GM21528 (cell line): ENCODE measurements around the gene CCL28.
"Not testable (repeated sequence)": the region's sequence is repeated elsewhere in the genome, so short reads cannot be mapped to it uniquely, and the experiment has no call there.

Experiments used
- ATAC-seq: cut with Tn5 transposase; IDR thresholded peaks from one replicate; pipeline ENCODE4 v1.9.1; 2021; ENCODE audit warnings: mild to moderate bottlenecking, moderate library complexity; ENCODE audit not compliant: unreplicated experiment, low FRiP score

The CCL28 gene

GRCh38 chr5:43412156-43412555 lies at the start of gene CCL28:
Gene CCL28, minus strand, starts transcription at chr5:43412391. Its CDS starts 75 bp downstream, at chr5:43412316.
- ATAC-seq: no peak

DNA sequence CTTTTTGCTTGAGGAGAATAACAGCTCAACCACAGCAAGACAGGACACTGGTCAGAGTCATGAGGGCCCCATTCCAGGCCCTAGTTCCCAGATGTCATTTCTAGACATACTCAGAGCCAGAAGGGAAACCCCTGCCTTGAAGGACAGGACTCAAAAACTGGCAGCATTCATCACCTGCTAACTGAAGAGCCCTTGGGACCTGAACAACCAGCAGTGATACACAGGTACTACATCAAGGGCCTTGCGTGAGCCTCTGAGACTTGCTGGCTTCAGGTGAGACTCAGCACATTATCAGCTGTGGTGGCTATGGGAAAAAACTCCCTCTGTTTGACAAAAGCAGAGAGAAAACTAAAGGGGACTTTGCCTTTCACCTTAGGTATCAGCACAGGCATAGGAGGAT lies 48.9 kb upstream of the CCL28 start:
- ATAC-seq: no peak

GRCh38 chr5:43456556-43456955 lies 44.4 kb upstream of the CCL28 start:
- ATAC-seq: no peak

- not testable (repeated sequence) for ATAC-seq
These were observed 29.4 kb upstream of the CCL28 start for GRCh38 chr5:43441575-43441974.

DNA sequence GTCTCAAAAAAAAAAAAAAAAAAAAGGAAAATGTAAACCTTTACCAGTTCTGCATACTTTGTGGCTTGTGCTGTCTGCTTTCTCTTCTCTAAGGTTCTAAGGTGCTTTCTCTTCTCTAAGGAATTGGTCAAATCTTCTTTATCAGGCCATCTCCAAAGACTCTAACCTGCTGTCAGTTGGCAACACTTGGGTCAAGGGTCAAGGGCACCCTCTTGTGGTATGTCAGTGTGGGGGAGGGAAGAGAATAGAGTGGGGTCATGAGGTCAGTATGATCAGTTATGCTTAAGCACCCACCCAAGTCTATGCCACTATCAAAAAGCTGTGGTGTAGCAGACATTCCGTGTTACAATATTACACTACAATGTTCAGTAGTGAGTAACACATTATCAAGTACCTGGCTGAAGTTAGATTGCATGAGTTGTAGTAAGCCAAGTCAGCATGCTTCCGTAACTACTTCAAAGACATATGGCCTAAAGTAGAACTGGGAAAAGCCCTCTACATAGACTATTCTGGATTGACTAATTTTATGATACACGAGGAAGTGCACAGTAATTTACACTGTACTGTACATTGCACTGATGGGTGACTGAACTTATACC lies 25.0 kb upstream of the CCL28 start:
- no peak for ATAC-seq

GRCh38 chr5:43433382-43433781 lies 21.2 kb upstream of the CCL28 start:
- no peak for ATAC-seq

DNA sequence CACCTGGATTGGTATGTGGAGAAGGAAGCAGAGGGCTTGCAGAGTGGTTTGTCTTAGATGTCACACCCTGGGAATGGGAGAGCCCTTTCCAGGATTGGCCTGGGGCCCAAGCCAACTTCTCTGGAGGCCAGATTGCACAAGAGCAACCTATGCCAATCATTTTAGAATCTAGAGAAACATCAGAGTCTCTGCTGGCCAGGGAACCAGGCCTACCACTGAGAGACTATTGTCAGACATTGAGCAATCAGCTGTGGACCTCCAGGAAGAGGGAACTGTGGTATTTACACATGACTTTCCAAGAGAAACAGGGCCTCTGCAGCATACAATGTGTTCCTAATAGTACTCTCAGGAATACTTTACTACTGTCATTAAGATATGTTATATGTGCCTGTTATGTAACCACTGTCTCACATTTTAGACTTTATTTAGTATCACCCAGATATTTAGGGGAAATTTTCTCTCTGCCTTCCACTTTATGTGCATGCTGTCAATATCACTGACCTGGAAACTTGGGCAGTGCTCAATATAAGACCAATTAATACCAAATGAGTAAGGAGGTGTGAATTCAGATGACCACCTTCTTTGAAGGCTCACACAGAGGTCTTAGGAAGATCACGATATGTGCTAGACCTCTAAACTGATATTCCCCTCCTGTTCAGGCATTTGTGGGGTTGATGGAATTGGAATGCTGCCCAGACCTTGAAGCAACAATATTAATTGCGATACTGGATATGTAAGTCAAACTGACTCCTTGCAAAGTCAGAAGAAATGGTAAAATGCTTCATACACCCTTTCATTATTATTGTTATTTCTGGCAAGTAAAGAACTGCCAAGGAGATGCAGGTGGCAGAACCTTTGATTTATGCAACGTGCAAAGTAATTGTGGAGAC lies 20.5 kb upstream of the CCL28 start:
- ATAC-seq: no peak

DNA sequence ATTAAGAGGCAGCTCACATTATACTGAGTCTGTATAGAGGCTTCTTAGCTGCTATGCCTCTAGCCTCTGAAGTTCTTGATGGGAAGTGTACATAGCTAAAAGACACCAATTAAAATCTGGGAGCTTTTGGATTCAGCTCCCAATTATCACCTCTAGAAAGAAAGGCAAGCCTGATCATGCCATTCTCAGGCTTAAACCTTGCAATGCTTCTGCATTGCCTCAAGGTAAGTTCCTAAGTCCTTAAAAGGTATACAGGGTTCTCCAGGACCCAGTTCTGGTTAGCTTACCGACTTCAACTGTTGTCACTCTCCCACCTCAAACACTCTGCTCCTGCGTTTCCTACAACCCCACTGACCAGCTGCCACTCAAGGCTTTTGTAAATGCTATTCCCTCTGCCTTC lies 17.5 kb upstream of the CCL28 start:
- ATAC-seq: no peak

GRCh38 chr5:43429016-43429415 lies 16.8 kb upstream of the CCL28 start:
- no peak for ATAC-seq

DNA sequence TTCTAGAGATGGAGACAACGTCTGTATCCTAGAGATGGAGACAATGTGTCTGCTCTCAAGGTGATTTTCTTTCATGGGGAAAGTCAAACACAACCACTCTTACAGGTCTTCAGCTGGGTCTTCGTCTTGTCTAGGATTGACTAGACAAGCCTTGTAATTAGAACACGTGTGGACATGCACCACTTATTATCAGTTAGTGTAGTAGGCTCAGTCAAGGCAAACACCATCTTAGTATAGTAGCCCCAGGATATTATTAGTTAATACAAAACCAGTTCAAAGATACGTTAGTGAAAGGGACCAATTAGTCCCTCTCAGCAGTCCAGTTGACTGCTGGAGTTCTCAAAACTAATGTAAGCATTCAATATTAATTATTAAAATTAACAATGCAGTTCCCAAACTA lies 15.1 kb upstream of the CCL28 start:
- no peak for ATAC-seq

GRCh38 chr5:43425983-43426382 lies 13.8 kb upstream of the CCL28 start:
- ATAC-seq: no peak

DNA sequence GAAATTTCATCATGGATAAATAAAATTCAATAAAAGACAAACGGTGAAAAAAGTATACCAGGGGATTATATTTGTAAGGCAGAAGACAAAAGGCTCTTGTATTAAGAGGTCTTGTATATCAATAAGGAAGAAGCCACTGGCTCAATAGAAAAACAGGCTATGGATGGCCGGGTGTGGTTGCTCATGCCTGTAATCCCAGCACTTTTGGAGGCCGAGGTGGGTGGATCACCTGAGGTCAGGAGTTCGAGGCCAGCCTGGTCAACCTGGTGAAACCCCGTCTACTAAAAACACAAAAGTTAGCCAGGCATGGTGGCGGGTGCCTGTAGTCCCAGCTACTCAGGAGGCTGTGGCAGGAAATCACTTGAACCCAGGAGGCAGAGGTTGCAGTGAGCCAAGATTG lies 10.9 kb upstream of the CCL28 start:
- not testable (repeated sequence) for ATAC-seq

GRCh38 chr5:43422143-43422542 lies 10.0 kb upstream of the CCL28 start:
- ATAC-seq: no peak

DNA sequence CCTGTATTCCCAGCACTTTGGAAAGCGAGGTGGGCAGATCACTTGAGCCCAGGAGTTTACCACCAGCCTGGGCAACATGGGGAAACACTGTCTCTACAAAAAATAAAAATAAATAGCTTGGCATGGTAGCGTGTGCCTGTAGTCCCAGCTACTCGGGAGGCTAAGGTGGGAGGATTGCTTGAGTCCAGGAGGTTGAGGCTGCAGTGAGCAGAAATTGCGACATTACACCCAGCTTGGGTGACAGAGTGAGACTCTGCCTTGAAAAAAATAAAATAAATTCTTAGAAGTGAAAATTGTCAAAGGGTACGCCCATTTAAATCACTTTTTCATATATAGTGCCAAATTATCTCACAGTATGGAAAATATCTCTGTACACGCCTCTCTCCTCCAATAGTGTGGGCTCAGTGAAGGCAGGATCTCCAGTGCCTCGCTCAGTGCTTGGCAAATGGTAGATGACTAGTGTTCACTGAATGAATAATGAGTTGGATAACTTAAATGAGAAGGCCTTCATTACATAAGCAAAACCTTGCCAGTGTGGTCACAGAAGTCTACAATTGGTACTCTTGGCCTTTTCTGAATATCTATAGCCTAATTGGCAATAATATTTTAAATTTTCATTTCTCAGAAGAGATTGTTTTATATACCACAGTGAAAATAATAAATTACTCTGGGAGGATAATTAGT lies 9.4 kb upstream of the CCL28 start:
- ATAC-seq: no peak

DNA sequence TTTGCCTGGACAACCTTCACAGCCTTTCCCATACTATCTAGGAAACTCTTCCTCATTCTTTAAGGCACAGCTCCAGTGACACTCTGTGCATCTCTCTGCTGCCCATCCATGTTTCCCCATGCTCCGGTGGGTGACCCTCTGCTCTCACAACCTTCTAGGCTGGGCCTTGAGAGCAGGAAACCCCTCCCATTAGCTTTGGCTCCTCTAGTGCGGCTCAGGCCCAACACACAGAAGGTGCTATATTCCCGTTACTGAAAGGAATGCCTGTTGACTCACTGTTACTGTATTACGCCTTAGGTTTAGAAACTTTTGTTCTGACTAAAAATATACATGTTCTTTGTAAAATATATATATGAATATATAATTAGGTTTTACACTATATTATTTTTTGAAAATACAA lies 8.1 kb upstream of the CCL28 start:
- ATAC-seq: no peak

- no peak for ATAC-seq
These were observed 6.4 kb upstream of the CCL28 start for GRCh38 chr5:43418561-43418960.

DNA sequence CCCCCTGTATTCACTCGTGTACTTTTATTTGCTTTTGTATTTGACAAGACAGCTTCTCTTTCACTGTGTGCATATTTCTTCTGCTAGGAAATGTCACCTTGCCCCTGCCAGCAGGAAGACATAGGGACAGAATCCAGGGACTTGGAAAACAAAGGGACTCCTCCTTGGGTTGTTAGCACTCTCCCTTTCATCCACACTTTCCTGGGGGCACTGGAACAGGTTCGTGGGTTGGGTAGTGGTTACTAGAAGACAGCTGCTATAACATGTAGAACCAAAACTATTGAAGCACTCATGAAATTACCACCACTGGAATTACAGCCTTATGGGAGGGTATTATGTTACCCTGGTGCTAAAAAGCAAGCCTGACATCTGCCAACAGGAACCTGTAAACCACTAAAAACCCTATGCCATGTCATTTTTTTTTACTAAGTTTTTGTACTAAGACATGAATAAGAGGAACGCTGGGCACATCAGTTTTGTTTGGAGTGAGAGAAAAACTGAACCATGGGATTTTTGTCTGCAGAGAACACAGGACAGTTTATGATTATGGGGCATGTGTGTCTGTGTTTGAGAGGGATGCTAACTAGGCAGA lies 4.7 kb upstream of the CCL28 start:
- no peak for ATAC-seq

DNA sequence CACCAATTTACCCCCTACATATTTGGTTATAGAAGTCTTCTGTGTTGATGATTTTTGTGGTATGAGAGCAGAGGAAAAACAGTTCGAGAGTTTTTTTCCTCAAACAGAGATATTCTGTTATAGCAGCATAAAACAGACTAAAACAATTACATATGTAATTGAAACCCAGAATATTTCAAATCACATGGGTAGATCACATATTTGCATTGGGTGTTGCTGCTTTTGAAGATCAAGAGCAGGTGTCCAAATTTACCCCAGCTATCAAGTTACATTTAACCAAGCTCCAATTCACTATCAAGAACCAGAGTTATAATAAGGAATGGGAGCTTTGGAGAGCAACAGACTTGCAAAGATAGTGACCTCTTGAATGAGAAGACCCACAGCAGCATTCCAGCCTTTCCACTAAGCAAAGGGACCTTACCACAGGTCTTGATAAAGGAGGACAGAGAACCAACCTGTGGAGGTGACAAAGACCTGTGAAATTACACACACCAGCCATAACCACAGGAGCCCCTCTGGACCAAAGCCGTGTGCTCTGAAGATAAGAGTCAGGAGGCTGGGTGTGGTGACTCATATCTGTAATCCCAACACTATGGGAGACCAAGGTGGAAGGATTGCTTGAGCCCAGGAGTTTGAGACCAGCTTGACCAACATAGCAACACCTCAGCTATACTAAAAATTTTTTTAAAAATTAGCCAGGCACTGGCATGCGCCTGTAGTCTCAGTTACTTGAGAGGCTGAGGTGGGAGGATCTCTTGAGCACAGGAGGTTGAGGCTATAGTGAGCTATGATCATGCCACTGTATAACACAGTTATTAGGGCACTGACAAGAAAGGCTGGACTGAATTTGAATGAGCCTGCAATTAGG lies 4.0 kb upstream of the CCL28 start:
- no peak for ATAC-seq

DNA sequence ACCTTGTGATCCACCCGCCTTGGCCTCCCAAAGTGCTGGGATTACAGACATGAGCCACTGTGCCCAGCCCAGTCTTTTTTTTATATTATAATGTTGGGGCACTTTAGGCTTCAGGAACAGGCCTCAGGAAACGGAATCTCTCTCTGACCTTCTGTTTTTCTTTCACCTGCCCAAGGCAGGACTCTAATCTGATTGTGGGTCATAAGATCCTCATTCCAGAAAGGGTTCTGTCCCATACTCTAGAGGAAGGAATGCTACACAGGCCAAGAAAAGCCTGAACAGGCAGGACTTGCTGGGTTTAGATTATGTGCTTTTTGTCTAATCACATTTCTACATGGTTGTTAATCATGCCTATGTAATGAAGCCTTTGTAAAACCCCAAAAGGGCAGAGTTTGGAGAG lies 1.8 kb upstream of the CCL28 start:
- no peak for ATAC-seq

GRCh38 chr5:43412644-43413043 lies 453 bp upstream of the CCL28 start:
- no peak for ATAC-seq
